A549 (cell line): ENCODE measurements around the gene ROBO1. TPM values are rescaled to one million over a fixed set of nuclear protein-coding genes. Genes with fewer than 3 reads are reported as not detected.

Experiments used
- ATAC-seq, 2 experiments: fragments of 200-7000 bp in 1 of 2; fragments of >200 bp in 1 of 2; cut with Nextera tagmentation in 1 of 2; cut with Tn5 transposase in 1 of 2; 3 replicates each; pipeline versions ENCODE4 v1.8.0 to v1.9.1; 2018 to 2020; ENCODE audit warnings: mild to moderate bottlenecking in 1 of 2, moderate library complexity in 1 of 2
- CTCF ChIA-PET: fragments of 300-600 bp; sonication (Branson Sonifier 250); formaldehyde crosslinking; extraction: SDS; loops from one replicate; lab custom pipeline; 2021; ENCODE audit warnings: antibody characterized with exemption, inconsistent platforms; lab: Yijun Ruan, JAX
- POLR2A ChIA-PET: fragments of 350-600 bp; formaldehyde crosslinking; extraction: SDS; loops from one replicate; lab custom pipeline; 2021; ENCODE audit warnings: antibody characterized with exemption, inconsistent platforms; lab: Yijun Ruan, JAX
- DNase-seq, 2 experiments: peaks; one replicate each; pipeline versions ENCODE4 v3.0.0 to v3.0.0-alpha.2; 2011 to 2016; ENCODE audit warnings: low read depth in 1 of 2, low spot score in 1 of 2
- FAIRE-seq: peaks from 2 replicates; lab custom pipeline; 2011; peaks lifted over from hg19 to GRCh38; lab: Jason Lieb, UNC
- H3K27ac ChIP-seq, 2 experiments: fragments of >200 bp; sonication (Bioruptor Twin); formaldehyde crosslinking; 3 replicates each; pipeline ENCODE4 v1.5.1; 2016 to 2017
- H3K4me1 ChIP-seq: fragments of >200 bp; sonication (Bioruptor Twin); formaldehyde crosslinking; 3 replicates; pipeline ENCODE4 v1.6.1; 2016
- H3K4me2 ChIP-seq: fragments of >200 bp; sonication (Bioruptor Twin); formaldehyde crosslinking; 3 replicates; pipeline ENCODE4 v1.6.1; 2016
- H3K4me3 ChIP-seq: fragments of >200 bp; sonication (Bioruptor Twin); formaldehyde crosslinking; 3 replicates; pipeline ENCODE4 v1.5.1; 2016
- H3K9me3 ChIP-seq: fragments of >200 bp; sonication (Bioruptor Twin); formaldehyde crosslinking; 3 replicates; pipeline ENCODE4 v1.6.1; 2016
- BHLHE40 ChIP-seq: IDR thresholded peaks from 2 replicates; pipeline ENCODE4 v1.6.1; 2012; ENCODE audit warnings: low read depth, low read length, inconsistent platforms
- CBX2 ChIP-seq: fragments of 200-600 bp; sonication (generic); IDR thresholded peaks from 2 replicates; pipeline ENCODE4 v1.6.1; 2016; ENCODE audit warnings: low read depth, mild to moderate bottlenecking, borderline replicate concordance
- CEBPB ChIP-seq, 2 experiments: fragments of >200 bp in 1 of 2; sonication (Bioruptor Twin) in 1 of 2; formaldehyde crosslinking in 1 of 2; IDR thresholded peaks; 2 replicates each; pipeline ENCODE4 v1.6.1; 2012 to 2016
- CHD2 ChIP-seq: fragments of 150-350 bp; IDR thresholded peaks from 2 replicates; pipeline ENCODE4 v1.6.1; 2014; ENCODE audit warnings: low read length; ENCODE audit not compliant: partially characterized antibody
- CHD4 ChIP-seq: fragments of 200-600 bp; sonication (generic); IDR thresholded peaks from 2 replicates; pipeline ENCODE4 v1.6.1; 2016; ENCODE audit warnings: antibody characterized with exemption, mild to moderate bottlenecking, borderline replicate concordance
- FOSB ChIP-seq: fragments of 250-450 bp; sonication (Bioruptor Pico); IDR thresholded peaks from 2 replicates; pipeline ENCODE4 v1.5.0; 2020; ENCODE audit warnings: mild to moderate bottlenecking, moderate library complexity
- FOSL2 ChIP-seq, 2 experiments: fragments of 450-650 bp in 1 of 2; fragments of >200 bp in 1 of 2; sonication (Bioruptor Twin) in 1 of 2; formaldehyde crosslinking; IDR thresholded peaks; 2 replicates each; pipeline versions ENCODE4 v1.5.0 to v1.6.1; 2016 to 2020; ENCODE audit warnings: mild to moderate bottlenecking in 1 of 2, moderate library complexity in 1 of 2
- GATA3 ChIP-seq: IDR thresholded peaks from 2 replicates; pipeline ENCODE4 v1.6.1; 2012; ENCODE audit warnings: borderline replicate concordance
- HOXB13 ChIP-seq: fragments of 250-450 bp; sonication (Bioruptor Pico); IDR thresholded peaks from 2 replicates; pipeline ENCODE4 v1.5.0; 2020; ENCODE audit warnings: low read depth, mild to moderate bottlenecking, moderate library complexity
- HOXB5 ChIP-seq: fragments of 250-450 bp; sonication (Bioruptor Pico); IDR thresholded peaks from 2 replicates; pipeline ENCODE4 v1.5.0; 2020; ENCODE audit warnings: mild to moderate bottlenecking, moderate library complexity
- JUN ChIP-seq, 2 experiments: fragments of >200 bp; sonication (Bioruptor Twin); formaldehyde crosslinking; IDR thresholded peaks; 2 replicates in 1 of 2; 3 replicates in 1 of 2; pipeline ENCODE4 v1.6.1; 2016 to 2017
- JUNB ChIP-seq: fragments of >200 bp; sonication (Bioruptor Twin); formaldehyde crosslinking; IDR thresholded peaks from 2 replicates; pipeline ENCODE4 v1.6.1; 2016
- KDM5A ChIP-seq: fragments of 200-600 bp; sonication (generic); IDR thresholded peaks from 2 replicates; pipeline ENCODE4 v1.6.1; 2016; ENCODE audit warnings: antibody characterized with exemption, mild to moderate bottlenecking
- MAFK ChIP-seq: fragments of 450-650 bp; IDR thresholded peaks from 2 replicates; pipeline ENCODE4 v1.6.1; 2014; ENCODE audit not compliant: partially characterized antibody
- MAZ ChIP-seq: fragments of 150-350 bp; IDR thresholded peaks from 2 replicates; pipeline ENCODE4 v1.6.1; 2014; ENCODE audit warnings: antibody characterized with exemption, low read depth, low read length, borderline replicate concordance
- NPAS2 ChIP-seq: fragments of 250-450 bp; sonication (Bioruptor Pico); IDR thresholded peaks from 2 replicates; pipeline ENCODE4 v1.8.0; 2022; ENCODE audit warnings: mild to moderate bottlenecking, moderate library complexity, borderline replicate concordance
- PHF8 ChIP-seq: fragments of 200-600 bp; sonication (generic); IDR thresholded peaks from 2 replicates; pipeline ENCODE4 v1.6.1; 2016; ENCODE audit warnings: low read depth, mild to moderate bottlenecking, antibody characterized with exemption, moderate library complexity, borderline replicate concordance
- POLR2A ChIP-seq: IDR thresholded peaks from 2 replicates; pipeline ENCODE4 v1.6.1; 2012; ENCODE audit warnings: mild to moderate bottlenecking, low read length
- RCOR1 ChIP-seq: fragments of 150-350 bp; IDR thresholded peaks from 2 replicates; pipeline ENCODE4 v1.6.1; 2014; ENCODE audit warnings: antibody characterized with exemption, low read length, low read depth
- RNF2 ChIP-seq: fragments of 200-600 bp; sonication (generic); IDR thresholded peaks from 2 replicates; pipeline ENCODE4 v1.6.1; 2016; ENCODE audit warnings: low read depth, mild to moderate bottlenecking, antibody characterized with exemption, moderate library complexity, borderline replicate concordance
- SMC3 ChIP-seq: fragments of >200 bp; sonication (Bioruptor Twin); formaldehyde crosslinking; IDR thresholded peaks from 3 replicates; pipeline ENCODE4 v1.6.1; 2018; ENCODE audit warnings: inconsistent platforms
- SREBF2 ChIP-seq: fragments of 450-650 bp; IDR thresholded peaks from 2 replicates; pipeline ENCODE4 v1.6.1; 2014; ENCODE audit warnings: mild to moderate bottlenecking, moderate library complexity
- TFCP2L1 ChIP-seq: fragments of 250-450 bp; sonication (Bioruptor Pico); IDR thresholded peaks from 2 replicates; pipeline ENCODE4 v1.5.0; 2021; ENCODE audit warnings: mild to moderate bottlenecking
- ZC3H11A ChIP-seq: fragments of 450-650 bp; IDR thresholded peaks from 2 replicates; pipeline ENCODE4 v1.6.1; 2014; ENCODE audit warnings: antibody characterized with exemption, mild to moderate bottlenecking
- ZFP36 ChIP-seq: fragments of 450-650 bp; IDR thresholded peaks from 2 replicates; pipeline ENCODE4 v1.6.1; 2014; ENCODE audit warnings: borderline replicate concordance; ENCODE audit not compliant: partially characterized antibody
- ZNF302 ChIP-seq: fragments of 250-450 bp; sonication (Bioruptor Pico); IDR thresholded peaks from 2 replicates; pipeline ENCODE4 v1.9.0; 2021; ENCODE audit warnings: inconsistent platforms, mild to moderate bottlenecking, moderate library complexity
- ZSCAN20 ChIP-seq: fragments of 250-450 bp; sonication (Bioruptor Pico); IDR thresholded peaks from 2 replicates; pipeline ENCODE4 v1.8.0; 2022; ENCODE audit warnings: mild to moderate bottlenecking, moderate library complexity
- WGBS: methylation state at CpG from one replicate; pipeline ENCODE4 v1.1.6; 2017; ENCODE audit errors: missing lambda C conversion rate; 5-methylcytosine and 5-hydroxymethylcytosine counted together
- polyA plus RNA-seq, 4 experiments: library from polyadenylated mRNA; depleted of rRNA in 3 of 4; stranded (reverse); fragments of >200 nt; fragmentation: RNase III in 1 of 4; extraction: RNeasy Plus Mini Kit Qiagen cat#74134 plus additional on column Dnase treatment in 1 of 4; gene quantifications; 2 replicates in 3 of 4; 3 replicates in 1 of 4; pipeline ENCODE4 v1.2.3, GENCODE V29; 2011 to 2017
- TF ChIP-seq, protein P1 (sequence below): fragments of >200 bp; sonication (Bioruptor Twin); formaldehyde crosslinking; IDR thresholded peaks from 2 replicates; pipeline ENCODE4 v1.6.1; 2016
- TF ChIP-seq, protein P2 (sequence below): fragments of 250-450 bp; sonication (Bioruptor Pico); IDR thresholded peaks from 2 replicates; pipeline ENCODE4 v1.5.0; 2020; ENCODE audit warnings: low read depth, mild to moderate bottlenecking, moderate library complexity
- TF ChIP-seq, protein P3 (sequence below): IDR thresholded peaks from 2 replicates; pipeline ENCODE4 v1.6.1; 2012

The ROBO1 gene
- polyA plus RNA-seq, 2 of the 4 experiments (the other 2 are of a cell fraction), result 25.3 to 35.6 TPM

DNA sequence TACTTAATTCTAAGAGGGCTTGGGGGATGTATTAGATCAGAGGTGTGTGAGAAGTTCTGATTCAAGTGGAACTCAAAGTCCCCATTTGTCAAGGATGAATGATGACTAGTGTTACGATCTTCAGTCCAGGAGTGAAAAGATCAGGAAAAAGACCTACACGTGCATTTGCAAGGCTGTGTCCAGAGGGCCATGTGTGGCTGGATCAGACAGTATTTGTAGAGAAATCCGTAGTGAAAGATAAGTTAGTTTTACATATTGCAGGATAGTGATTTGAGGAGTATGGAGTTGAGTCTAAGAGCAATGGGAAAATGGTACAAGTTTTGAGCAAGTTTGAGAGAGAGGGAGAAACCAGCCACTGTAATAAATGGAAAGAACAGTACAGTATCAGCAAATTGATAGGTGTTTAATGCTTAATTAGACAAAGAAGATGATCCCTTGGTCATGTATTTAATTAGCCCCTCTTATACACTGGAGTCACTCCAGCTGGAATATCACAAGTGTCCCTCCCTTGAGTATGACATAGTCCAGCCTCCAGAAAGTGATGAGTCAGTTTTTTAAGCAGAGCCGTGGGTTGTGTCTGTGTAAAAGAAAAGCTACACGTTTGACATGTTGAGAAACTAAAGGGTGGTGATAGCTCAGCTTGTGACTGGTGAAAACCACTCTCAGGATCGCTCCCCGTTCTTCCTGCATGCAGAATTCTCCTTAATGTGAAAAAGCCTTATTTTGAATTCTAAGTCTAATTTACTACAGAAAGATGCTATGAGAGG lies 348.8 kb downstream of the ROBO1 start:
- Histone ChIP-seq H3K9me3 (no peaks in the 10 kb centered on the region), H3K4me2 (no peak overlapping the region), H3K27ac (no peak overlapping the region), H3K4me3 (no peak overlapping the region), H3K4me1 (no peaks in the 10 kb centered on the region)
- ChIA-PET POLR2A (no interaction called here), CTCF (no interaction called here)
- 18% methylated on average over 7 of the region's 7 CpGs for WGBS
- ATAC-seq (no peak), FAIRE-seq (no peak), DNase-seq (no peak)
- TF ChIP-seq MAFK (peak; percentile 54), CHD4 (no peak), KDM5A (no peak), CEBPB (IDR thresholded peaks at IDR 0.05) (no peak)

GRCh38 chr3:79415356-79415755 lies 352.4 kb downstream of the ROBO1 start:
- ATAC-seq (no peak), DNase-seq (no peak), FAIRE-seq (no peak)
- Histone ChIP-seq H3K4me3 (no peak overlapping the region), H3K4me1 (no peaks in the 10 kb centered on the region), H3K9me3 (no peaks in the 10 kb centered on the region), H3K27ac (no peak overlapping the region), H3K4me2 (no peak overlapping the region)
- 31% methylated on average over 3 of the region's 3 CpGs for WGBS
- CTCF ChIA-PET, result no interaction called here
- TF ChIP-seq FOSL2 (IDR thresholded peaks at IDR 0.05) (no peak), FOSL2 (CRISPR knock-in tag; IDR thresholded peaks at IDR 0.05) (no peak), HOXB5 (CRISPR knock-in tag) (no peak), MAZ (no peak), PHF8 (no peak), RCOR1 (no peak), SREBF2 (no peak), ZSCAN20 (CRISPR knock-in tag) (no peak), FOSB (CRISPR knock-in tag) (no peak), NPAS2 (CRISPR knock-in tag) (no peak)
- POLR2A ChIA-PET, result no interaction called here

DNA sequence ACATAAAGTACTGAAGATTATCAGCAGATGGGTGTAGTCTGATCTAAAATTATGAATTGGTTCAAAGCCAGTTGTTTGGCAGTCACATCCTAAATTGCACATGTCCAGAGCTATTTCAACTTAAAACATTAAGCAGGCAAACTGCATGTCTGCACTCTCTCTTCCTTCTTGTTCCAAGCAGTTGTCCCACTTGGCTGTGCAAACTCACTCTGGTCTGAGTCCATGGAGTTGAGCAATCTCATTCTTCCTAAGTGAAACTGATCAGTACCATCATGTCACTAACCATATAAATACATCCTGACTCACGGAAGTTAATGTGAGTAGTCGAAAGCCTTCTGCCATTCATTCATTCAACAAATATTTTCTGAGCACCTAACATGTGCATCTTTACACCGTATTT lies 353.0 kb downstream of the ROBO1 start:
- no peak for FAIRE-seq
- H3K9me3 ChIP-seq, result no peaks in the 10 kb centered on the region
- POLR2A ChIA-PET, result no interaction called here
- TF ChIP-seq HOXB13 (no peak), ZNF302 (no peak), RNF2 (no peak), ZC3H11A (no peak)
- TF ChIP-seq, protein P1, sequence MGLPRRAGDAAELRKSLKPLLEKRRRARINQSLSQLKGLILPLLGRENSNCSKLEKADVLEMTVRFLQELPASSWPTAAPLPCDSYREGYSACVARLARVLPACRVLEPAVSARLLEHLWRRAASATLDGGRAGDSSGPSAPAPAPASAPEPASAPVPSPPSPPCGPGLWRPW, result no peak
- TF ChIP-seq, all 56 proteins: peak for 0
- CTCF ChIA-PET, result no interaction called here
- DNase-seq (no peak), ATAC-seq (no peak)
- H3K27ac ChIP-seq, result no peak overlapping the region
- WGBS, result 19% methylated on average over 3 of the region's 3 CpGs
- H3K4me1 ChIP-seq, result no peaks in the 10 kb centered on the region
- no peak overlapping the region for H3K4me3 ChIP-seq
- H3K4me2 ChIP-seq, result no peak overlapping the region

- H3K4me3 ChIP-seq, result no peak overlapping the region
- H3K4me1 ChIP-seq, result no peaks in the 10 kb centered on the region
- no peak overlapping the region for H3K4me2 ChIP-seq
- H3K27ac ChIP-seq, result no peak overlapping the region
- 0% methylated on average over 1 of the region's 1 CpG for WGBS
- FAIRE-seq (no peak), ATAC-seq (no peak), DNase-seq (no peak)
- ChIA-PET CTCF (no interaction called here), POLR2A (no interaction called here)
- TF ChIP-seq CBX2, result no peak
- TF ChIP-seq ZFP36, result no peak
- TF ChIP-seq FOSL2 (IDR thresholded peaks at IDR 0.05), result no peak
- no peak for TF ChIP-seq FOSL2 (CRISPR knock-in tag; IDR thresholded peaks at IDR 0.05)
- no peak for TF ChIP-seq POLR2A
- TF ChIP-seq CHD2, result no peak
- TF ChIP-seq BHLHE40, result no peak
- no peak for TF ChIP-seq FOSB (CRISPR knock-in tag)
- no peak for TF ChIP-seq GATA3
- no peak for TF ChIP-seq JUNB
- TF ChIP-seq, protein P2, sequence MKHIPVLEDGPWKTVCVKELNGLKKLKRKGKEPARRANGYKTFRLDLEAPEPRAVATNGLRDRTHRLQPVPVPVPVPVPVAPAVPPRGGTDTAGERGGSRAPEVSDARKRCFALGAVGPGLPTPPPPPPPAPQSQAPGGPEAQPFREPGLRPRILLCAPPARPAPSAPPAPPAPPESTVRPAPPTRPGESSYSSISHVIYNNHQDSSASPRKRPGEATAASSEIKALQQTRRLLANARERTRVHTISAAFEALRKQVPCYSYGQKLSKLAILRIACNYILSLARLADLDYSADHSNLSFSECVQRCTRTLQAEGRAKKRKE (CRISPR knock-in tag), result no peak
- no peak for TF ChIP-seq KDM5A
- no peak for TF ChIP-seq TFCP2L1 (CRISPR knock-in tag)
- TF ChIP-seq, protein P3, sequence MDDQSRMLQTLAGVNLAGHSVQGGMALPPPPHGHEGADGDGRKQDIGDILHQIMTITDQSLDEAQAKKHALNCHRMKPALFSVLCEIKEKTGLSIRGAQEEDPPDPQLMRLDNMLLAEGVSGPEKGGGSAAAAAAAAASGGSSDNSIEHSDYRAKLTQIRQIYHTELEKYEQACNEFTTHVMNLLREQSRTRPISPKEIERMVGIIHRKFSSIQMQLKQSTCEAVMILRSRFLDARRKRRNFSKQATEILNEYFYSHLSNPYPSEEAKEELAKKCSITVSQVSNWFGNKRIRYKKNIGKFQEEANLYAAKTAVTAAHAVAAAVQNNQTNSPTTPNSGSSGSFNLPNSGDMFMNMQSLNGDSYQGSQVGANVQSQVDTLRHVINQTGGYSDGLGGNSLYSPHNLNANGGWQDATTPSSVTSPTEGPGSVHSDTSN, result no peak
- TF ChIP-seq, protein P1, result no peak
- TF ChIP-seq RNF2, result no peak
- no peak for TF ChIP-seq SMC3
- no peak for TF ChIP-seq JUN (IDR thresholded peaks at IDR 0.05)
- no peaks in the 10 kb centered on the region for H3K9me3 ChIP-seq
These were observed 353.8 kb downstream of the ROBO1 start for GRCh38 chr3:79414035-79414434.
